Calu3 (cell line): ENCODE measurements around the gene PSMD1. TPM values are rescaled to one million over a fixed set of nuclear protein-coding genes. Genes with fewer than 3 reads are reported as not detected.
A peak's percentile ranks its signal among the peaks of the same experiment; 100 is the strongest.
"Not testable (repeated sequence)": the region's sequence is repeated elsewhere in the genome, so short reads cannot be mapped to it uniquely, and the experiment has no call there.

Experiments
- BruUV-seq: library from RNA; stranded (reverse); fragments of 400-500 nt; replicated peaks from 2 replicates; lab custom pipeline; 2021; lab: Mats Ljungman, UMichigan
- CTCF ChIA-PET: fragments of 300-600 bp; sonication (Branson Sonifier 250); formaldehyde crosslinking; loops from one replicate; lab custom pipeline; 2022; ENCODE audit warnings: antibody characterized with exemption; lab: Charles Lee
- DNase-seq: peaks from one replicate; pipeline ENCODE4 v3.0.0; 2022
- H3K27ac Mint-ChIP-seq: one replicate; pipeline ENCODE4 v1.8.0; 2022; ENCODE audit warnings: mixed read lengths; ENCODE audit not compliant: unreplicated experiment
- H3K27me3 Mint-ChIP-seq: one replicate; pipeline ENCODE4 v1.8.0; 2022; ENCODE audit warnings: mixed read lengths; ENCODE audit not compliant: unreplicated experiment
- H3K36me3 Mint-ChIP-seq: one replicate; pipeline ENCODE4 v1.8.0; 2022; ENCODE audit warnings: mild to moderate bottlenecking, moderate library complexity, mixed read lengths; ENCODE audit not compliant: insufficient read depth, unreplicated experiment
- H3K4me1 Mint-ChIP-seq: one replicate; pipeline ENCODE4 v1.8.0; 2022; ENCODE audit warnings: mild to moderate bottlenecking, low read depth, mixed read lengths; ENCODE audit not compliant: unreplicated experiment
- H3K4me3 Mint-ChIP-seq: one replicate; pipeline ENCODE4 v1.8.0; 2022; ENCODE audit warnings: mild to moderate bottlenecking, low read depth, moderate library complexity, mixed read lengths; ENCODE audit not compliant: unreplicated experiment
- H3K9me3 Mint-ChIP-seq: one replicate; pipeline ENCODE4 v1.8.0; 2022; ENCODE audit warnings: low read depth, mixed read lengths; ENCODE audit not compliant: unreplicated experiment
- intact Hi-C: fragments of 100-400 bp; cut with micrococcal nuclease; formaldehyde crosslinking; loops from one replicate; pipeline ENCODE4 v1.10.0; 2022; ENCODE audit not compliant: unreplicated experiment
- total RNA-seq: library from RNA; stranded (reverse); gene quantifications from 2 replicates; pipeline ENCODE4 v1.2.3, GENCODE V29; 2022
- TF ChIP-seq, protein P1 (sequence below): fragments of 200-600 bp; IDR thresholded peaks from one replicate; pipeline ENCODE4 v1.8.0; 2022; ENCODE audit warnings: antibody characterized with exemption; ENCODE audit not compliant: unreplicated experiment

The PSMD1 gene
- total RNA-seq, 1 experiment from 2014 or later = 135 TPM

DNA sequence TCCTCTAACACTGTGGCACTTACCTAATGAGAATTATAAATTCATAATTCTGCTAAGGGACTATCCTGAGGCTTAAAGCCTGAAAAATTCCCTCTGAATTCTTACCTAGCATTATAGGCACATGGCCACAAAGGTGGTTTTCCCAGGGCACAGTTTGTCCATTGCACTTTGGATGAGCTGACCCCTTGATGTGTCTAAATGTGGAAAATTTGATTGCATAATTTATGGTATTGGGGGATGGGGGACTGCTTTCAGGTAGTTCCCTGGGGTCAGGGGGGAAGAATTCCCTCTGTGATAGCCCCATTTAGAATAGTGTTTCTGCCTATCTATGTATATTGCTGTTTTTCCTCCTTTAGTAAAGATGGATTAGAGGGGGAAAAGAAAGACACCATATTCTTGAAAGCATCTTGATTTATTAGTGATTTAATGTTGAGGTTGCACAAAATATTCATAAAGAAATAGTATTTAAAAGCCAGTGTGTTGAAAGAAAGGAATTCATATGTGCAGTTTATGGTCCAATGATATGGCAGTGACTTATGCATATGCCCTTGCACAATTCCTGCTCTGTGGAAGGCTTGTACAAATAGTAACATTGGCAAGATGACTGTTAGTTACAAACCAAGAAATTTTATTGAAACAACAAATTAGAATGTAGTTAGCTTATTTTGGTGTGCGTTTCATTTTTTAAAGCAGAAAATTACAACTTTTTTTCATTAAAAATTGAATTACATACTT, 76.9 kb downstream of the PSMD1 start:
- Mint-ChIP-seq H3K4me3 (no peak overlapping the region), H3K27ac (no peak overlapping the region), H3K9me3 (no peaks in the 10 kb centered on the region), H3K27me3 (no peaks in the 10 kb centered on the region), H3K4me1 (peaks cover 32% of the 10 kb centered on the region), H3K36me3 (no peaks in the 10 kb centered on the region)
- TF ChIP-seq, protein P1, sequence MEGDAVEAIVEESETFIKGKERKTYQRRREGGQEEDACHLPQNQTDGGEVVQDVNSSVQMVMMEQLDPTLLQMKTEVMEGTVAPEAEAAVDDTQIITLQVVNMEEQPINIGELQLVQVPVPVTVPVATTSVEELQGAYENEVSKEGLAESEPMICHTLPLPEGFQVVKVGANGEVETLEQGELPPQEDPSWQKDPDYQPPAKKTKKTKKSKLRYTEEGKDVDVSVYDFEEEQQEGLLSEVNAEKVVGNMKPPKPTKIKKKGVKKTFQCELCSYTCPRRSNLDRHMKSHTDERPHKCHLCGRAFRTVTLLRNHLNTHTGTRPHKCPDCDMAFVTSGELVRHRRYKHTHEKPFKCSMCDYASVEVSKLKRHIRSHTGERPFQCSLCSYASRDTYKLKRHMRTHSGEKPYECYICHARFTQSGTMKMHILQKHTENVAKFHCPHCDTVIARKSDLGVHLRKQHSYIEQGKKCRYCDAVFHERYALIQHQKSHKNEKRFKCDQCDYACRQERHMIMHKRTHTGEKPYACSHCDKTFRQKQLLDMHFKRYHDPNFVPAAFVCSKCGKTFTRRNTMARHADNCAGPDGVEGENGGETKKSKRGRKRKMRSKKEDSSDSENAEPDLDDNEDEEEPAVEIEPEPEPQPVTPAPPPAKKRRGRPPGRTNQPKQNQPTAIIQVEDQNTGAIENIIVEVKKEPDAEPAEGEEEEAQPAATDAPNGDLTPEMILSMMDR = no peak
- no TSS peak for BruUV-seq
- intact Hi-C loops = no loop called here
- CTCF ChIA-PET = no interaction called here
- DNase-seq = no peak

DNA sequence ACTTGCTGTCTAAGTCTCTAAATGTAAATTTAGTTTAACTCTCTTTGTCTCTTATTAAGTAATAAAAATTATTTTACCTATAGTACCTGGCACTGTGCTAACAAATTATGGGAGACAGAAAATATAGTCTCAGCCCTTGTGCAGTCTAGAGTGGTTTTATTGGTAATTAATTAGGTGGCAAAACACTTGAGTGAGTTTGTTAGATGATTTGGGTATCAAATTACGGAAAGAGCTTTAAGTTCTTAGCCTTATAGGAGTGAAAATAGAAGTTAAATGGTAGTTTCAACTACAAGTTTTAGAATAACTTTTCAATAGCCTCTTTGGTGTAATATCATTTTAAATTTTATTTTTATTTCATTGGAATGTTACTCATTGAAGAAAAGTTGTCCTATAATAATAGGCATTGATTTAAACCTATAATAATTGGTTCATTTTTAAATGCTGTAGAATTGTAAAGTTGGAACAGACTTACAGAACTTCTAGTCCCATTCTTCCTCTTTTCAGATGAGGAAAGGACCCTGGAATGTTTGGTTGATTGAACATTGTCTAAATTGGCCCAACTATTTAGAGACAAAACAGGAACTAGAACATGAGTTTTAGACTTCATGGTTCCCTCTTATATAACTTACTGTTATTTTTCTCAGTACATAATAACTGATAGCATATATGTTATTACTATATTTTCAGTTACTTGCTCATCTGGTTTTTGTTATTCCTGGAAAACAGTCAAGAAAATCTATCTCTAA, 78.4 kb downstream of the PSMD1 start:
- Mint-ChIP-seq H3K4me1 (peaks cover 28% of the 10 kb centered on the region), H3K9me3 (no peaks in the 10 kb centered on the region), H3K4me3 (no peak overlapping the region), H3K27ac (peak overlapping the region; percentile 6), H3K36me3 (peaks cover 8% of the 10 kb centered on the region), H3K27me3 (no peaks in the 10 kb centered on the region)
- no peak for DNase-seq
- intact Hi-C loops = no loop called here
- CTCF ChIA-PET = interaction anchor here (1.0 to 1.2 kb wide), 2 partner anchors 12 to 23 kb away, joined by 3 to 5 read pairs; no protein-coding TSS in a partner anchor
- TF ChIP-seq, protein P1 = no peak
- no TSS peak for BruUV-seq

DNA sequence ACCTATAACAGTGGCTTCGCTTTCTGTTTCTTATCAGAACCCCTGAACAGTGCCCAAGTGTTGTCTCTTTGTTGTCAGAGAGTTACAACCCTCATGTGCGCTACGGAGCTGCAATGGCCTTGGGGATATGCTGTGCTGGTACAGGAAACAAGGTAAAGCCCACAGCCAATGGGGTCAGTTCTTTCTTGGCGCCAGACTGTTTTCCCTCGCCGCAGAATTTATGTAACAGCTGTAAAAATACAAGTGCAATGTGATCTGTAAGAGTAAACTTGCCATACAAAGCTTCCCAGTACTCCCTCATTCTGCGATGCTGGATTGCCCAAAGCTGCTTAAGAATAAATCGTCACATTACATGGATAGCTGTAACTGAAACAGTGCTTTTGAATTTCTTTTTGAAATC, 82.0 kb downstream of the PSMD1 start:
- no peak for DNase-seq
- H3K36me3 Mint-ChIP-seq = peaks cover 8% of the 10 kb centered on the region
- H3K27me3 Mint-ChIP-seq = no peaks in the 10 kb centered on the region
- no peaks in the 10 kb centered on the region for H3K9me3 Mint-ChIP-seq
- no peak overlapping the region for H3K27ac Mint-ChIP-seq
- H3K4me1 Mint-ChIP-seq = peaks cover 13% of the 10 kb centered on the region
- TF ChIP-seq, protein P1 = no peak
- H3K4me3 Mint-ChIP-seq = no peak overlapping the region
- intact Hi-C loops = no loop called here
- CTCF ChIA-PET = no interaction called here
- BruUV-seq = no TSS peak

DNA sequence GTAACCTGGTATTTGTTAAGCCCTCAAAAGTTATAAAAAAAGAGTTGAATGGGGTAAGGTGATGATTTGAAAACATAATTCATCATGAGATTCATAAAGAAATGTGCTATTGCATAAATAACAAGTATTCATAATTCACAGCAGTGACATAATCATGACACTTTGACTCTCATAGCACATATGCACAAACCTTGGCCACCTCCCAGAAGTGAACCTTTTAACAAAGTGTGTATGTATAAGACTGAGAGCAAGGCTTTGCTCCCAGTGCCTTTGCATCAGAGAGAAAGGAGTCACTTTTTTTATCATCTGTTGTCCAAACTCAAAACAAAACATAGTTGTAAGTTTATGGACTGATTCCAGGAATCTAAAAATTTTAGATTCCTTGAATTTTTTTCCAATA, 83.1 kb downstream of the PSMD1 start:
- H3K27ac Mint-ChIP-seq = no peak overlapping the region
- H3K4me3 Mint-ChIP-seq = no peak overlapping the region
- no peaks in the 10 kb centered on the region for H3K9me3 Mint-ChIP-seq
- peaks cover 8% of the 10 kb centered on the region for H3K36me3 Mint-ChIP-seq
- no peak for DNase-seq
- intact Hi-C loops = no loop called here
- TF ChIP-seq, protein P1 = no peak
- H3K4me1 Mint-ChIP-seq = peaks cover 2% of the 10 kb centered on the region
- no TSS peak for BruUV-seq
- no peaks in the 10 kb centered on the region for H3K27me3 Mint-ChIP-seq
- CTCF ChIA-PET = no interaction called here

DNA sequence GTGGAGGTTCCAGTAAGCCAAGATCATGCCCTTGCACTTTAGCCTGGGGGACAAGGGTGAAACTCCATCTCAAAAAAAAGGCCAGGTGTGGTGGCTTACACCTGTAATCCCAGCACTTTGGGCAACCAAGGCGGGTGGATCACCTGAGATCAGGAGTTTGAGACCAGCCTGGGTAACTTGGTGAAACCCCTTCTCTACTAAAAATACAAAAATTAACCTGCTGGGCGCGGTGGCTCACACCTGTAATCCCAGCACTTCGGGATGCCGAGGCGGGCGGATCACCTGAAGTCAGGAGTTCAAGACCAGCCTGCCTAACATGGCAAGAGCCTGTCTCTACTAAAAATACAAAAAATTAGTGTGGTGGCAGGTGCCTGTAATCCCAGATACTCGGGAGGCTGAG, 84.1 kb downstream of the PSMD1 start:
- peaks cover 13% of the 10 kb centered on the region for H3K36me3 Mint-ChIP-seq
- BruUV-seq, DNase-seq, H3K4me3 Mint-ChIP-seq, H3K4me1 Mint-ChIP-seq, H3K9me3 Mint-ChIP-seq, intact Hi-C loops, H3K27me3 Mint-ChIP-seq, H3K27ac Mint-ChIP-seq: not testable (repeated sequence)
- CTCF ChIA-PET = interaction anchor here (0.7 kb wide), 1 partner anchor 39 kb away, joined by 3 read pairs; no protein-coding TSS in a partner anchor
